ENCODE results near the gene NUDT5. TPM values are rescaled to one million over a fixed set of nuclear protein-coding genes. Genes with fewer than 3 reads are reported as not detected.

Gene NUDT5
- total and polyA plus RNA-seq, 2 of the 13 experiments (the other 11 are each of a cell fraction or from before 2014, with no cell fraction given) = 79.6 to 134 TPM

DNA sequence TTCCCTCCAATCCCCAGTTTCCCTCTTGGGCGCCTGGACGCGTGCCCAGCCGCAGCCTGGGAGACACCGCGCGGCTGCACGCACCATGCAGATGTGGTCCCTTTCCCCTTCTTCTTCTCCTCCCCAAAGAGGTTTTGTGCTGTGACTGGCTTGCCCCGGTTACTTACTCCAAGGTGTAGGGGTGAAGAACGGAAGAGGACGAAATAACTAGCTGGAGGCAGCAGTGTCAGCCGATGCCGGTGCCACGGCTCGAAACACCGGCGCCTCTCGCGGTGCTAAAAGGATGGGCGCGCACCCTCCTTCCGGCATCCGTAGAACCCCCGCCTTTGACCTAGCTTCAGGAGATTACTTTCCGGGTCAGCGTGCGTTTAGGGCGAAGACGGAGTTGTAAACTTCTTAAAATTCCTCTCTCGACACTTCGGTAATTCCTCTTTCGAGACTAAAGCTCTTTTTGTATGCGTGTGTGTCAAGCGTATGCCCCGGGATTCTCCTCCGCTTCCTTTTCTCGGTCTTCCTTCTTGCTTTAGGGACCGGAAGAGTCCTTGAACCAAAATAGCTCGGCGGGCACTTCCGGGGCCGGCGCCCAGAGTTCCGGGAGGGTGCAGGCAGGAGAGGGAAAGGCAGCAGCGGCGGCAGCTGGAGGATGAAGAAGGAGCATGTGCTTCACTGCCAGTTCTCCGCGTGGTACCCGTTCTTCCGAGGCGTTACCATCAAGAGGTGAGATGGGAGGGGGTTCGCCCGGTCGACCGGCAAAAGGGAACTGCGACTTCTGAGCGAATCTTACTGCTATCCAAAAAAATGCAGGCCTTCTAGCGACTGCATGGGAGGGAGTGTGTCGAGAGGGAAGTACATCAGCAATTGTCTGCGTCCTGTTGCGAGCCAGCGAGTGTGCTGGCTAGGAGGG, at the start of gene NUDT5, which contains the start of gene CDC123 (continued):
- TF ChIP-seq ZNF263 (CRISPR knock-in tag; IDR thresholded peaks at IDR 0.05) (no peak), POLR2AphosphoS2 (IDR thresholded peaks at IDR 0.05; ENCODE audit: low read depth, low read length) (no peak), ZFP62 (CRISPR knock-in tag; IDR thresholded peaks at IDR 0.05) (no peak), LCORL (IDR thresholded peaks at IDR 0.05) (no peak; the same call in 1 of the 2 replicates), LCORL (CRISPR knock-in tag; IDR thresholded peaks at IDR 0.05) (0 out of 2 replicates have a peak, but pooled peaks have one; percentile 9), TEAD2 (CRISPR knock-in tag; IDR thresholded peaks at IDR 0.05) (no peak), ZBTB21 (CRISPR knock-in tag; IDR thresholded peaks at IDR 0.05) (0 out of 2 replicates have a peak, but pooled peaks have one; percentile 36), ZNF788 (CRISPR knock-in tag; IDR thresholded peaks at IDR 0.05; ENCODE audit: borderline replicate concordance) (peak; percentile 21; the same call in 1 of the 2 replicates), FOXA3 (CRISPR knock-in tag; IDR thresholded peaks at IDR 0.05) (no peak; the same call in 1 of the 2 replicates), ZNF207 (IDR thresholded peaks at IDR 0.05; ENCODE audit: borderline replicate concordance) (no peak), ATRX (CRISPR knock-in tag; IDR thresholded peaks at IDR 0.05; ENCODE audit: borderline replicate concordance) (no peak), PAX8 (CRISPR knock-in tag; IDR thresholded peaks at IDR 0.05; ENCODE audit: borderline replicate concordance) (no peak)
- TF ChIP-seq, protein P1, sequence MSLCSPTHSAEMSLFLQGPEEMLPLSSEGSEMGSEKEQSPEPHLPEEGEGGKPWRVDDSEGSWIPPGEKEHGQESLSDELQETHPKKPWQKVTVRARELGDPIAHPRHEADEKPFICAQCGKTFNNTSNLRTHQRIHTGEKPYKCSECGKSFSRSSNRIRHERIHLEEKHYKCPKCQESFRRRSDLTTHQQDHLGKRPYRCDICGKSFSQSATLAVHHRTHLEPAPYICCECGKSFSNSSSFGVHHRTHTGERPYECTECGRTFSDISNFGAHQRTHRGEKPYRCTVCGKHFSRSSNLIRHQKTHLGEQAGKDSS (CRISPR knock-in tag; IDR thresholded peaks at IDR 0.05; ENCODE audit: borderline replicate concordance, low read depth) = no peak; the same call in 1 of the 2 replicates
- TF ChIP-seq, protein P2, sequence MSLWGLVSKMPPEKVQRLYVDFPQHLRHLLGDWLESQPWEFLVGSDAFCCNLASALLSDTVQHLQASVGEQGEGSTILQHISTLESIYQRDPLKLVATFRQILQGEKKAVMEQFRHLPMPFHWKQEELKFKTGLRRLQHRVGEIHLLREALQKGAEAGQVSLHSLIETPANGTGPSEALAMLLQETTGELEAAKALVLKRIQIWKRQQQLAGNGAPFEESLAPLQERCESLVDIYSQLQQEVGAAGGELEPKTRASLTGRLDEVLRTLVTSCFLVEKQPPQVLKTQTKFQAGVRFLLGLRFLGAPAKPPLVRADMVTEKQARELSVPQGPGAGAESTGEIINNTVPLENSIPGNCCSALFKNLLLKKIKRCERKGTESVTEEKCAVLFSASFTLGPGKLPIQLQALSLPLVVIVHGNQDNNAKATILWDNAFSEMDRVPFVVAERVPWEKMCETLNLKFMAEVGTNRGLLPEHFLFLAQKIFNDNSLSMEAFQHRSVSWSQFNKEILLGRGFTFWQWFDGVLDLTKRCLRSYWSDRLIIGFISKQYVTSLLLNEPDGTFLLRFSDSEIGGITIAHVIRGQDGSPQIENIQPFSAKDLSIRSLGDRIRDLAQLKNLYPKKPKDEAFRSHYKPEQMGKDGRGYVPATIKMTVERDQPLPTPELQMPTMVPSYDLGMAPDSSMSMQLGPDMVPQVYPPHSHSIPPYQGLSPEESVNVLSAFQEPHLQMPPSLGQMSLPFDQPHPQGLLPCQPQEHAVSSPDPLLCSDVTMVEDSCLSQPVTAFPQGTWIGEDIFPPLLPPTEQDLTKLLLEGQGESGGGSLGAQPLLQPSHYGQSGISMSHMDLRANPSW (CRISPR knock-in tag; IDR thresholded peaks at IDR 0.05; ENCODE audit: borderline replicate concordance) = no peak
- TF ChIP-seq, protein P3, sequence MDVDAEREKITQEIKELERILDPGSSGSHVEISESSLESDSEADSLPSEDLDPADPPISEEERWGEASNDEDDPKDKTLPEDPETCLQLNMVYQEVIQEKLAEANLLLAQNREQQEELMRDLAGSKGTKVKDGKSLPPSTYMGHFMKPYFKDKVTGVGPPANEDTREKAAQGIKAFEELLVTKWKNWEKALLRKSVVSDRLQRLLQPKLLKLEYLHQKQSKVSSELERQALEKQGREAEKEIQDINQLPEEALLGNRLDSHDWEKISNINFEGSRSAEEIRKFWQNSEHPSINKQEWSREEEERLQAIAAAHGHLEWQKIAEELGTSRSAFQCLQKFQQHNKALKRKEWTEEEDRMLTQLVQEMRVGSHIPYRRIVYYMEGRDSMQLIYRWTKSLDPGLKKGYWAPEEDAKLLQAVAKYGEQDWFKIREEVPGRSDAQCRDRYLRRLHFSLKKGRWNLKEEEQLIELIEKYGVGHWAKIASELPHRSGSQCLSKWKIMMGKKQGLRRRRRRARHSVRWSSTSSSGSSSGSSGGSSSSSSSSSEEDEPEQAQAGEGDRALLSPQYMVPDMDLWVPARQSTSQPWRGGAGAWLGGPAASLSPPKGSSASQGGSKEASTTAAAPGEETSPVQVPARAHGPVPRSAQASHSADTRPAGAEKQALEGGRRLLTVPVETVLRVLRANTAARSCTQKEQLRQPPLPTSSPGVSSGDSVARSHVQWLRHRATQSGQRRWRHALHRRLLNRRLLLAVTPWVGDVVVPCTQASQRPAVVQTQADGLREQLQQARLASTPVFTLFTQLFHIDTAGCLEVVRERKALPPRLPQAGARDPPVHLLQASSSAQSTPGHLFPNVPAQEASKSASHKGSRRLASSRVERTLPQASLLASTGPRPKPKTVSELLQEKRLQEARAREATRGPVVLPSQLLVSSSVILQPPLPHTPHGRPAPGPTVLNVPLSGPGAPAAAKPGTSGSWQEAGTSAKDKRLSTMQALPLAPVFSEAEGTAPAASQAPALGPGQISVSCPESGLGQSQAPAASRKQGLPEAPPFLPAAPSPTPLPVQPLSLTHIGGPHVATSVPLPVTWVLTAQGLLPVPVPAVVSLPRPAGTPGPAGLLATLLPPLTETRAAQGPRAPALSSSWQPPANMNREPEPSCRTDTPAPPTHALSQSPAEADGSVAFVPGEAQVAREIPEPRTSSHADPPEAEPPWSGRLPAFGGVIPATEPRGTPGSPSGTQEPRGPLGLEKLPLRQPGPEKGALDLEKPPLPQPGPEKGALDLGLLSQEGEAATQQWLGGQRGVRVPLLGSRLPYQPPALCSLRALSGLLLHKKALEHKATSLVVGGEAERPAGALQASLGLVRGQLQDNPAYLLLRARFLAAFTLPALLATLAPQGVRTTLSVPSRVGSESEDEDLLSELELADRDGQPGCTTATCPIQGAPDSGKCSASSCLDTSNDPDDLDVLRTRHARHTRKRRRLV (CRISPR knock-in tag; IDR thresholded peaks at IDR 0.05) = peak; percentile 79; the same call in 1 of the 2 replicates
- TF ChIP-seq, protein P4, sequence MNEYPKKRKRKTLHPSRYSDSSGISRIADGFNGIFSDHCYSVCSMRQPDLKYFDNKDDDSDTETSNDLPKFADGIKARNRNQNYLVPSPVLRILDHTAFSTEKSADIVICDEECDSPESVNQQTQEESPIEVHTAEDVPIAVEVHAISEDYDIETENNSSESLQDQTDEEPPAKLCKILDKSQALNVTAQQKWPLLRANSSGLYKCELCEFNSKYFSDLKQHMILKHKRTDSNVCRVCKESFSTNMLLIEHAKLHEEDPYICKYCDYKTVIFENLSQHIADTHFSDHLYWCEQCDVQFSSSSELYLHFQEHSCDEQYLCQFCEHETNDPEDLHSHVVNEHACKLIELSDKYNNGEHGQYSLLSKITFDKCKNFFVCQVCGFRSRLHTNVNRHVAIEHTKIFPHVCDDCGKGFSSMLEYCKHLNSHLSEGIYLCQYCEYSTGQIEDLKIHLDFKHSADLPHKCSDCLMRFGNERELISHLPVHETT (CRISPR knock-in tag; conservative IDR thresholded peaks at IDR 0.05) = peak; percentile 72; the same call in 1 of the 2 replicates
- TF ChIP-seq, protein P5, sequence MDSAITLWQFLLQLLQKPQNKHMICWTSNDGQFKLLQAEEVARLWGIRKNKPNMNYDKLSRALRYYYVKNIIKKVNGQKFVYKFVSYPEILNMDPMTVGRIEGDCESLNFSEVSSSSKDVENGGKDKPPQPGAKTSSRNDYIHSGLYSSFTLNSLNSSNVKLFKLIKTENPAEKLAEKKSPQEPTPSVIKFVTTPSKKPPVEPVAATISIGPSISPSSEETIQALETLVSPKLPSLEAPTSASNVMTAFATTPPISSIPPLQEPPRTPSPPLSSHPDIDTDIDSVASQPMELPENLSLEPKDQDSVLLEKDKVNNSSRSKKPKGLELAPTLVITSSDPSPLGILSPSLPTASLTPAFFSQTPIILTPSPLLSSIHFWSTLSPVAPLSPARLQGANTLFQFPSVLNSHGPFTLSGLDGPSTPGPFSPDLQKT (CRISPR knock-in tag; IDR thresholded peaks at IDR 0.05; ENCODE audit: borderline replicate concordance) = no peak

Data from HepG2 (cell line).